Right hindlimb (tissue), 1 donor: ENCODE measurements around the gene KRTAP19-2.
"Not testable (repeated sequence)": the region's sequence is repeated elsewhere in the genome, so short reads cannot be mapped to it uniquely, and the experiment has no call there.

ENCODE experiments used
- DNase-seq: peaks from one replicate; pipeline ENCODE4 v3.0.0-alpha.2; 2018

The KRTAP19-2 gene

GRCh38 chr21:30487336-30487735 lies at the start of gene KRTAP19-2:
Gene KRTAP19-2 (minus strand): TSS chr21:30487436. CDS start chr21:30487348, 88 bp downstream.
- no peak for DNase-seq

- no peak for DNase-seq
These were observed 31.6 kb upstream of the KRTAP19-2 start for GRCh38 chr21:30518876-30519275.

DNA sequence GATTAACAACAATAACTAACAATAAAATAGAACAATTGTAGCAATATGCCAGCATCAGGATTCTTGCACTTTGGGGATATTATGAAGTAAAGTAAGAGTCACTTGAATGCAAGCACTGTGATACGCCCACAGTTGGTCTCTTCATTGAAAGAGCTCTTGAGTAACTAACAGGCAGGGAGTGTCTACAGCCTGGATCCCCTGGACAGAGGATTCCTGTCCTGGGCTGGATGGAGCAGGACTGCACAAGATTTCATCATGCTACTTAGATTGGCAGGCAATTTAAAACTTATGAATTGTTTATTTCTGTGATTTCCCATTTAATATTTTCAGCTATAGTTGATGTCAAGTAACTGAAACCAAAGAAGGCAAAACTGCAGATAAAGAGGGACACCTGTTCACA lies 28.4 kb upstream of the KRTAP19-2 start:
- DNase-seq: no peak

DNA sequence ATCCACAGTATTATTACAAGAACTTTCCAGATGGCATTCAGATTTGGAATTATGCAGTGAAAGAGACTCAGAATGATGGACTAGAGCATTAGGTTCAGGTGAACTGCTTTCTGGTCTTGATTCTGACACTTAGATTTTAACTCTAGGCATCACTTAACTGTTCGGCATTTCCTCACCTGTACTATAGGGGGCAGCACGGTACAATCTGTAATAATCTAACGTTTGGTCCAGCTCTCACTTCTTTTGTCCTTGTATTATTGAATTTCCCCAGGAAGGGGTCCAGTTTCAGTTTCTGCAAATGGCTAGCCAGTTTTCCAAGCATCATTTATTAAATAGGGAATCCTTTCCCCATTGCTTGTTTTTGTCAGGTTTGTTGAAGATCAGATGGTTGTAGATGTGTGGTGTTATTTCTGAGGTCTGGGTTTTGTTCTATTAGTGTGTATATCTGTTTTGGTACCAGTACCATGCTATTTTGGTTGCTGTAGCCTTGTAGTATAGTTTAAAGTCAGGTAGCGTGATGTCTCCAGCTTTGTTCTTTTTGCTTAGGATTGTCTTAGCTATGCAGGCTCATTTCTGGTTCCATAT lies 18.5 kb upstream of the KRTAP19-2 start:
- not testable (repeated sequence) for DNase-seq

DNA sequence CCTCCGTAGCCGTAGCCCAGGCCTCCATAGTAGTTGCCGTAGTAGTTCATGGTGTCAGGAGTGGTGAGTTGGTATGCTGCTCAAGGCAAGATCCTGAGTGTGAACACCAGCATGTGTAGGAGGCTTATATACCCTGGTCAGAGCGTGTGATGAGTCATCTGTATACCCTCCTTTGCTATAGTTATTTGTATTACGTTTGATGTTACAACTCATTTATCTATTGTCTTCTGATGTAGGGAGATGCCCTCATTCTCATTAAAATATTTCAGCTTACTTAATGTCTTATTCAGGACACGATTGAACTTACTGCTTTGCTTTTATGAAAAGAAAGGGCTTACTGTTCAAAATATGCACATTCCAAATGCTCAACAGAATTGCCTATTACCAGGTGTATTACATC lies 14.8 kb upstream of the KRTAP19-2 start, which contains the start of gene KRTAP19-5:
Gene KRTAP19-5 (minus strand): TSS at position 101 of the 400 bp plus-strand sequence. CDS start 51 bp downstream, at position 50.
- no peak for DNase-seq

DNA sequence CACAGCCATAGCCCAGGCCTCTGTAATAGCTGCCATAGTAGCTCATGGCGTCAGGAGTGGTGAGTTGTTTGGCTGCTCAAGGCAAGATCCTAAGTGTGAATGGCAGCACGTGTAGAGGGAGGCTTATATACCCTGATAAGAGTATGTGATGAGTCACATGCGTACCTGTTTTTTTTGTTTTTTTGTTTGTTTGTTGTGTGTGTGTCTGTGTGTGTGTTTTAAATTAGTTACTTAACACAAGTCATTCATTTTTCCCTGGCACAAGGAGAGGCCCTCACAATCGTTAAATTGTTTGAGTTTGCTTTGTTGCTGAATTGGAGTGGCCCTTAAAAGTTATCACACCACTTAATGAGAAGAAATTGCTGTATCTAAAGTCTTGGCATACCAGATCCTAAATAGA lies 9.8 kb upstream of the KRTAP19-2 start, which contains the start of gene KRTAP19-4:
Gene KRTAP19-4 (minus strand): TSS at position 101 of the 400 bp plus-strand sequence. CDS start 55 bp downstream, at position 46.
- no peak for DNase-seq

- DNase-seq: no peak
These were observed 4.8 kb upstream of the KRTAP19-2 start, which contains the start of gene KRTAP19-3 for GRCh38 chr21:30491963-30492428. Gene KRTAP19-3 (minus strand): TSS chr21:30492013. CDS start chr21:30491957, 56 bp downstream.

- no peak for DNase-seq
These were observed 1.1 kb downstream of the KRTAP19-2 start for GRCh38 chr21:30486180-30486579.

DNA sequence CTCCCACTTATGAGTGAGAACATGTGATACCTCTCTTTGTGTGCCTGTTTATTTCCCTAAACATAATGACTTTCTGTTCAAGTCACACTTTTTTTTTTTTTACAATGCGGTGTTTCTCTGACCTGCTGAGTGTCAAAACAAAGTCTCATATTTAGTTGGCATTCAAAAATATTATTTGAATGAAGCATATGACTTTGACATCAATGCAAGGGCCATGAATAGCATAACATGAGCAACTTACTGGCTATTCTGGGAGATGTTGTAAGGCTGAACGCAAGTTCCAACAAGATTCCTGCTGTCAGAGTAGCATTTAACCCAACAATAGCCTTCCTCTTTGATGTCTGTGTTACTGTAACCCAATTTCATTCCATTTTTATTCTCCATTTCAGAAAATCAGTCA lies 5.1 kb downstream of the KRTAP19-2 start:
- DNase-seq: no peak

- DNase-seq: no peak
These were observed 7.1 kb downstream of the KRTAP19-2 start, which contains the start of gene KRTAP19-1 for GRCh38 chr21:30480145-30480544. Gene KRTAP19-1 (minus strand): TSS chr21:30480367. CDS start chr21:30480317, 50 bp downstream.

GRCh38 chr21:30479259-30479658 lies 8.0 kb downstream of the KRTAP19-2 start:
- DNase-seq: no peak

DNA sequence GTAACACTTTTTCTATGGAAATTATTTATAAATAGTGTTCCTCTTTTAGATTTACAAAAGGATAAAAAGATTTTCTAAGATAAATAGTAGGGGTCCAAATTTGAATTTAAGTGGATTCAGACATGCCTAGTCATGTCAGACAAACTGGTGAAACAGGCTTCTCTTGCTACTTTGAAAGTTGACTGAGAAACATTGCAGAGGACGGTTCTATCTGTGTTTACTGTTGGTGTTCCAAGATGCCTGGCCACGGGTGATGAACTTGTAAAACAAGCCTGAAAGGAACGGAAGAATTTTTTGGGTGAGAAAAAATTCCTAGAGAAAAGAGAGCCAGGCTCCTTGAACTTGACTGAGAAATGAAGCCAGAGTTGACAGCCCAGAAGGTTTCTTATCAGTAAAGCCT lies 9.2 kb downstream of the KRTAP19-2 start:
- DNase-seq: no peak

DNA sequence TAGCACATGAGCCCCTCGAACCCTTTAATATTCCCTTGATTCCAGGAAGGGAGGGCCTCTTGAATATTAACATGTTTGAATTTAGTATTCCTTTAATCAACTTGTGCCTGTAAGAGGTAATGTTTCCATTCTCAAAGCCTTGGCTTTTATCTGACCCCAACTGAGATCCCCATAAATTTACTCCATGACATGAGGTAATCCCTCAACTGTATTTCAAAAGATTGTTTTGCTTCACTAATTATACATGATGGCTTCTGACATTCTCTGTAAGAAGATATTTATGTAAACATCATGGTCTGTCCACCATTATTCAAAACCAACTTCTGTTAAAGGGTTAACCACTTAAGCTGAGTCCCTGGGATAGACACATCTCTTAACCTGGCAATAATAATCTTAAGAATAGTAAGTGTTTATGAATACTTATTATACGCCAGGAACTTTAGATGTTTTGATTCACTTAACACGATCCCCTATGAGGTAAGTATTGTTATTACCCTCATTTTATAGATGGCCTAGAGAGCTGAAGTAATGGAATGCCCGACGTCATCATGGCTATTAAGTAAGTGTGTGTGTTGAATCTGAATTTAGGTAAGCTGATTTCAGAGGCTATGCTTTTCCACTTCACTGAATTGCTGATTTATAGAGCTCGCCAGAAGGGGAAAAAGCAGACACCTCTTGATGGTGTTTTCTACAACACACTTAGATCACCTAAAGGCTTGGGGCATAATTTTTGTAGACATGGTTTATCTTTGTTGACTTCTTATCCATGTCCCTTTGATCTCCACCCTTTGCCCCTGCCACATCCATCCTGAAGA lies 18.1 kb downstream of the KRTAP19-2 start:
- no peak for DNase-seq

DNA sequence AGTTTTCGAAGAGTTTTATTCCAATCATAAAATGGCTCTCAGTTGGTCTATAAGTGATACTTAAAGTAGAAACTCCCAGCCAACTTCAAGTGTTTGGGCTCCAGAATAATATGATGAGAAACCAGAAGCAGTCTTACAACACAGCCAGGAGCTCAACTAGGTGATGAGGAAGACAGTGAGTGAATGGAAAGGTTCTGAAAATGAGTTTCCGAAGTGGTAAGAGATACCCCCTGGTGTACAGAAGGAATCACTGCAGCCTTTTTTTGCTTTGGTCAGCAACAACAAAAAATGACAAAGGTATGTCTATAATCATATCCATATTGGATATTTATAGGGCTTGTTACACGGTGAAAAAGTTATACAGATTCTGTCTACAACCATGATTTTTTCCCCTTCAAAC lies 23.5 kb downstream of the KRTAP19-2 start:
- no peak for DNase-seq

GRCh38 chr21:30448514-30448913 lies 38.7 kb downstream of the KRTAP19-2 start:
- no peak for DNase-seq

- DNase-seq: no peak
These were observed 40.2 kb downstream of the KRTAP19-2 start for GRCh38 chr21:30447056-30447455.

GRCh38 chr21:30444204-30444603 lies 43.0 kb downstream of the KRTAP19-2 start:
- DNase-seq: no peak

GRCh38 chr21:30443226-30443625 lies 44.0 kb downstream of the KRTAP19-2 start:
- no peak for DNase-seq

DNA sequence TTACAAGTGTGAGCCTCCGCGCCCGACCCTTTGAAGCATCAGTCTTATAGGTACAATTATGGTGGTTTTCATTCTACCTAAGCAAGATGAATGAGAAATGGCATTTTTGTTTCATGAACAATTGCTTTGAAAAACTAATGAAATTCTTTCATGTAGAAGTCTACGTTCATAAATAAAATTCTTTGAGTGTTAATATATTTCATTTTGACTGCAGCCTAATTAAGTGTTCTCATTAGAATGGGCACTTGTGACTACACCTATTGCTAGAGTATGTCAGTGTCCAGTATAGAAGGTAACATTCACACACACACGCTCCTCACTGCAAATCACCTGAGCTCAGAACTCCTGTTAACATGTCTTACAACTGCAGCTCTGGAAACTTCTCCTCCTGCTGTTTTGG lies 47.3 kb downstream of the KRTAP19-2 start, which contains the start of gene KRTAP15-1:
Gene KRTAP15-1 (plus strand): TSS at position 301 of the 400 bp plus-strand sequence. CDS start 53 bp downstream, at position 354.
- no peak for DNase-seq
